Activated naive CD4-positive, alpha-beta T cell treated with anti-CD3 and anti-CD28 coated beads, Interleukin-2, amount 10 ng/mL, durations not matched to agents 7 days and 5 days (primary cell): Measurements from ENCODE around the gene KIF26A.

Source experiments
- CTCF ChIA-PET: fragments of 350-600 bp; sonication (Branson Sonifier 250); formaldehyde crosslinking; loops from one replicate; lab custom pipeline; 2021; ENCODE audit warnings: antibody characterized with exemption; lab: Charles Lee
- DNase-seq: peaks from one replicate; pipeline ENCODE4 v3.0.0-alpha.2; 2020
- H3K27ac Mint-ChIP-seq: one replicate; pipeline ENCODE4 v1.8.0; 2021; ENCODE audit warnings: mild to moderate bottlenecking, moderate library complexity, mixed read lengths
- H3K27me3 Mint-ChIP-seq: one replicate; pipeline ENCODE4 v1.8.0; 2021; ENCODE audit warnings: mild to moderate bottlenecking, mixed read lengths
- H3K36me3 Mint-ChIP-seq: one replicate; pipeline ENCODE4 v1.8.0; 2021; ENCODE audit warnings: mixed read lengths
- H3K4me1 Mint-ChIP-seq: one replicate; pipeline ENCODE4 v1.8.0; 2021; ENCODE audit warnings: mixed read lengths
- H3K4me3 Mint-ChIP-seq: one replicate; pipeline ENCODE4 v1.8.0; 2021; ENCODE audit warnings: mild to moderate bottlenecking, moderate library complexity, mixed read lengths
- H3K9me3 Mint-ChIP-seq: one replicate; pipeline ENCODE4 v1.8.0; 2021; ENCODE audit warnings: mixed read lengths

KIF26A gene

DNA sequence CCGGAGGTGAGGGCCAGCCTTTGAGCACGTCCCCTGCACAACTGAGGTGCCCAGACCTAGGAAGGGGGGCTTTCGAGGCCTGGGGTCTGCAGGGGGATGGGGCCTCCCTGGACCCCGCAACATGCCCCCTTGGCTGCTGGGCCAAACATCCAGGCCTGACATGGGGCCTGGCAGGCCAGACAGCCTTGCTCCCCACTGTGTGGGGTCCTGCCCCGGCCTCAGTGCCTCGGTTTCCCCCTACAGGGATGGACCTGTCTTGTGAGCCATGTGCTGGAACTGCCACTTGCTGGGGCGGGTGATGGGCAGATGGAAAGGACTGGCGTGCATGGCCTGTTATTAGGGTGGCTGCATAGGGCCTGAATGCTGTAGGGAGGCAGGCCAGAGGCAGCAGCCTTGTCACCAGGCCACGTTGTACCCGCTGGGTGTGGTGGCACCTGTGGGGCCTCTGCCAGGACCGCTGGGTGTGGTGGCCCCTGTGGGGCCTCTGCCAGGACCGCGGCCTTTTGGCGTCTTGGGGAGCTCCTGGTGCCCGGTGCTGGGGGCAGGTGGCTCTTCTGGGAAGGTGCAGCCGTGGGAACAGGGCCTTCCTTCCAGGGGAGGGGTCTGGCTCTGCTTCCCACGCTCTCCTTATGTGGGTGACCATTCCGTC lies 32.4 kb upstream of the KIF26A start:
- no peaks in the 10 kb centered on the region for H3K27me3 Mint-ChIP-seq
- no peak overlapping the region for H3K4me3 Mint-ChIP-seq
- no peaks in the 10 kb centered on the region for H3K36me3 Mint-ChIP-seq
- no peaks in the 10 kb centered on the region for H3K4me1 Mint-ChIP-seq
- no peak overlapping the region for H3K27ac Mint-ChIP-seq
- CTCF ChIA-PET: no interaction called here
- no peaks in the 10 kb centered on the region for H3K9me3 Mint-ChIP-seq
- DNase-seq: peak; percentile 17

DNA sequence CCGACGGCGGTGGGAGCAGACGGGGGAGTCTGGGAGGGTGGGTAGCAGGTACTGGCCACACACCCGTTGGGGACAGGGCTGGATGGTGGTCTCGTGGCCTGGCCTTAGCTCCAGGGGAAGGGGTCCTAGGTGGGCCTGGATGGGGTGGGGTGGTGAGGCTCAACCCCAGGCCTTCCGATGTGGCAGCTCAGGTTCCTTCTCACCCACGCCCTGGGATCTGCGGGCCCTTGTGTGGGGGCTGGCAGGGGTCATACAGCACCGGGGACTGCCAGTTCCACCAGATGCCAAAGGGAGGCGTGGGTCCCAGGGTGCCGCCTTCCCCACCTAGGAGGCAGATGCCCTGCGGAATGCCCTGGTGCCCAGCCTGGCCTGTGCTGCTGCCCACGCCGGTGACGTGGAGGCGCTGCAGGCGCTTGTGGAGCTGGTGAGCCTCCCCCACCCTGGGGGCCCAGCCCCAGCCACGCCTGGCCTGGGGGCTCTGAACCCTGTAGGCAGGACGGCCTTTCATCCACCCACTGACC lies 31.9 kb upstream of the KIF26A start:
- no peak overlapping the region for H3K27ac Mint-ChIP-seq
- H3K27me3 Mint-ChIP-seq: no peaks in the 10 kb centered on the region
- no peaks in the 10 kb centered on the region for H3K4me1 Mint-ChIP-seq
- DNase-seq: peak; percentile 14
- CTCF ChIA-PET: no interaction called here
- no peak overlapping the region for H3K4me3 Mint-ChIP-seq
- no peaks in the 10 kb centered on the region for H3K36me3 Mint-ChIP-seq
- H3K9me3 Mint-ChIP-seq: no peaks in the 10 kb centered on the region

DNA sequence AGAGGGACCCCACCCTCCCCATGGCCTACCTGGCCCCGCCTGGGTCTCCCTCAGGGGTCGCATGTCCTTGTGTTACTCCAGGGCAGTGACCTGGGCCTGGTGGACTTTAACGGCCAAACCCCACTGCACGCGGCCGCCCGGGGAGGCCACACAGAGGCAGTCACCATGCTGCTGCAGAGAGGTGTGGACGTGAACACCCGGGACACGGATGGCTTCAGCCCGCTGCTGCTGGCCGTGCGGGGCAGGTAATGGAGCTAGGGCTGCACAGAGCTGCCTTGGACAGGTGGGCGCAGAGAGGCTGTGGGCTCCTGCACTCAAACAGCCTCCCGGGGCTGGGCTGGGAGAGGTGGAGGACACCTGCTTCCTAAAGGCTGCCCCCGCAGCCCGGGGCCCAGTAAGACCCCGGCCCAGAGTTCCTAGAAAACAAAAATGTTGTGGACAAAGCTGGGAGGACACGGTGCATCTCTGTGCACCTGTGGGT lies 31.2 kb upstream of the KIF26A start:
- no peak overlapping the region for H3K4me3 Mint-ChIP-seq
- DNase-seq: no peak
- no peaks in the 10 kb centered on the region for H3K9me3 Mint-ChIP-seq
- H3K27me3 Mint-ChIP-seq: no peaks in the 10 kb centered on the region
- no peak overlapping the region for H3K27ac Mint-ChIP-seq
- no peaks in the 10 kb centered on the region for H3K4me1 Mint-ChIP-seq
- CTCF ChIA-PET: no interaction called here
- no peaks in the 10 kb centered on the region for H3K36me3 Mint-ChIP-seq

DNA sequence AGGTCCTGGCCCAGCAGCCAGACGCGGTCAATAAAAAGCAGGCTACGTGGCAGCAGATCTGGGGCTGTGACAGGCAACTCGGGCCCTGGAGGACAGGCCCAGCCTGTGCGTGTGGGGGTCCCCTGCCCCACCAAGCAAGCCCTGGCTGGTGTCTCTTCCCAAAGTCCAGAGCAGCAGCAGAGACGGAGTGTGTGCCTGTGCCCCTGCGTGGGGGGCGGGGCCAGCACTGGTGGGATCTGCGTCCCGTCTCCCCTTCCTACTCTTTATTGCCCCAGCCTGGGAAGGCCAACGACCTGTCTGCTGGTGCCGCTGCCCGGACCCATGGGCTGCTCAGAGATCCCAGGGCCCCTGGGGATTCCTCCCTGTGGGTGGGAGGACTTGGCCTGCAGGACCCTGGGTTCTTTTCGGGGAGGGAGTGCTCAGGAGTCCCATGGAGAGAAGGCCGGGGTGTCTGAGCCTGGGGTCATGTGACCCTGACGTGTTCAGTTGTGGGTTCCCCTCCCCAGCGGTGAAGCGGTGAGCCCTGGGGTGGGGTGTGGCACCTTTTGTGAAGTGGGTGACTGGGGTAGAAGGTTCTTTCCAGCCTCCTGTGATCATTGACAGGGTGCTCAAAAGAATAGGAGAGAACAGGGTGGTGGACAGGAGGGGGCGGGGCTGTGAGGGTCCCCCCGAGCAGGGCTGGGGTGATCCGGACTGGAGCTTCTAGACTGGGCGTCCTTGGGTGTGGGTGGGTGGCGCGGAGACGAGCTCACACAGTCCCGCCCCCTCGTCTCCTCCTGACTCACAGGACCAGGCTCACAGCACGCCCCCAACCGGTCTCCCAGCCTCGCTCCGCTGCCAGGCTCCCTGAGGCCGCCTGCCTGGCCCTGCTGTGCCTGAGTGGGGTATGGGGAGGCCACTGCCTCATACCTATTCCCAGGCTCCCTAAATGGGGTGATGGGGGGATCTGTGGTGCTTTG lies 30.5 kb upstream of the KIF26A start:
- Mint-ChIP-seq H3K4me1 (no peaks in the 10 kb centered on the region), H3K4me3 (no peak overlapping the region), H3K27ac (no peak overlapping the region), H3K9me3 (no peaks in the 10 kb centered on the region), H3K27me3 (no peaks in the 10 kb centered on the region), H3K36me3 (no peaks in the 10 kb centered on the region)
- CTCF ChIA-PET: interaction anchor here (1.4 kb wide), 1 partner anchor 30 kb away, joined by 3 read pairs; no protein-coding TSS in a partner anchor
- DNase-seq: peak; percentile 14

DNA sequence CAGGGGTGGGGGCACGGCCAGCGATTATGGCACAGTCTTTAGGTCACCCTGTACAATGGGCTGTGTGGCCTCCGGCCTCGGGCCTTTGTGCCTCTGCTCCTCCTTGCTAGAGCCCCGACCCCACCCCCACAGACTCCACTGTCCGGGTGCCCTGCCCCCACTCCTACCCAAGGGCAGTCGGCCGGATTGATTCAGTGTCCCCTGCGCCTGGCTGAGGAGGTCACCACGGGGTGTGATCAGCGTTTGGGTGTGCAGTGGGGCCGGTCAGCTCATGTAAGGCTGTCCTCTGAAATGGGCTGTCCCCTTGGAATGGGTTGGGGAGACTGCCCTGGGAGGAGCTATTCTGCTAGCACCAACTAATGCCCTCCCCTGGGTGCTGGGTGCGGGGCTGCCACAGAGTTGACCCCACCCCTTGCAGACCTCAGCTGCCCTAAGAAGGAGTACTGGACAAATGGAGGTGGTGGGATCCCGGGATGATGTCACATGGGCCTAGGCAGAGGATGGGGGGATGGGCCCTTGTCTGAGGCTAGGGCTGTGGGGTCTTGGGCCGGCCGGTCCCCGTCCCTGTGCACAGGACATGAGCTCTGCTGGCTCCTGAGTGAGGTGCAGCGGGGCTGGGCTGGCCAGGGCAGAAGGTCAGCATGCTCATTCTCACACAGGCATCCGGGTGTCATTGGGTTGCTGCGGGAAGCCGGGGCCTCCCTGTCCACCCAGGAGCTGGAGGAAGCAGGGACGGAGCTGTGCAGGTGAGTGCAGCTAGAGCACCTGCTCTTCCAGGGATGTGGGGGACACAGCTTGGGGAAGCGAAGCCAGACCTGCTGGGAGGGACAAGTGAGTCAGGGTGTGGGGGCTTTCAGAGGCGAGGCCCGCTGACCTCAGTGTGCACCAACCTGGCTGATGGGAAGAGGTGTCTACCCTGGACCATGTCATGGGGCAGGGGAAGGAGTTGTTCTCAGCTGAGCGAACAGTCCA lies 29.5 kb upstream of the KIF26A start:
- H3K9me3 Mint-ChIP-seq: no peaks in the 10 kb centered on the region
- peak overlapping the region; percentile 55 for H3K27ac Mint-ChIP-seq
- no peak overlapping the region for H3K4me3 Mint-ChIP-seq
- H3K27me3 Mint-ChIP-seq: no peaks in the 10 kb centered on the region
- CTCF ChIA-PET: interaction anchor here (1.4 kb wide), 1 partner anchor 31 kb away, joined by 3 read pairs; no protein-coding TSS in a partner anchor
- H3K36me3 Mint-ChIP-seq: no peaks in the 10 kb centered on the region
- H3K4me1 Mint-ChIP-seq: no peaks in the 10 kb centered on the region
- peak; percentile 12 for DNase-seq

DNA sequence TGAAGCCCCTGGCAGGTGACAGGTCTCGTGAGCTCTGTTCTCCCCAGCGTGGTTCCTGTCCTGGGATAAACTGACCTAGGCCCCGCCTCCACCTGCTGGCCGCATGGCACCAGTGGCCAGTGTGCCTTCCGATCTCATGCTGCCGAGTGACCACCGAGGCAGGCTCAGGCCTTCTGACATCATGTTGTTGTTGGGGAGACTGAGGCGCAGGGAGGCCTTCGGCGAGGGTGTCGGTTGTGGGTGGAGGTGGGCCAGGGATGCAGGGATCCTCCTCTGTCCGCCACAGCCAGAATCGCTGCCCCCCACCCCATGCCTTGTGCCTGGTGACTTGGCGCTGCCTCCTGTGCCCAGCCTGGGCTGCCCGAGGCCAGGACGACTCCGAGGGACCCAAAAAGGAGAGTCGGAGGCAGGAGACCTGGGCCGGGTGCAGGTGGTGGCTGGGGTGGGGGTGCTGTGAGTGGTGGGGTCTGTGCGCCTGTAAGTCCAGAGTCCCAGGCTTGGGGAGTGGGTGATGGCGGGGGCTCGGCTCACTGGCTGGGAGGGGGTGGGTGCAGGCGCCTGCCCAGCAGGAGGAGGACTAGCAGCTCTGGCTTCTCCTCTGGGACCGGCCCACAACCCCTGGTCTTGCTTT lies 28.5 kb upstream of the KIF26A start:
- Mint-ChIP-seq H3K4me1 (no peaks in the 10 kb centered on the region), H3K27me3 (peaks cover 9% of the 10 kb centered on the region), H3K27ac (no peak overlapping the region), H3K4me3 (no peak overlapping the region), H3K36me3 (no peaks in the 10 kb centered on the region), H3K9me3 (no peaks in the 10 kb centered on the region)
- DNase-seq: peak; percentile 17
- CTCF ChIA-PET: interaction anchor here (1.4 kb wide), 1 partner anchor 32 kb away, joined by 3 read pairs; no protein-coding TSS in a partner anchor

DNA sequence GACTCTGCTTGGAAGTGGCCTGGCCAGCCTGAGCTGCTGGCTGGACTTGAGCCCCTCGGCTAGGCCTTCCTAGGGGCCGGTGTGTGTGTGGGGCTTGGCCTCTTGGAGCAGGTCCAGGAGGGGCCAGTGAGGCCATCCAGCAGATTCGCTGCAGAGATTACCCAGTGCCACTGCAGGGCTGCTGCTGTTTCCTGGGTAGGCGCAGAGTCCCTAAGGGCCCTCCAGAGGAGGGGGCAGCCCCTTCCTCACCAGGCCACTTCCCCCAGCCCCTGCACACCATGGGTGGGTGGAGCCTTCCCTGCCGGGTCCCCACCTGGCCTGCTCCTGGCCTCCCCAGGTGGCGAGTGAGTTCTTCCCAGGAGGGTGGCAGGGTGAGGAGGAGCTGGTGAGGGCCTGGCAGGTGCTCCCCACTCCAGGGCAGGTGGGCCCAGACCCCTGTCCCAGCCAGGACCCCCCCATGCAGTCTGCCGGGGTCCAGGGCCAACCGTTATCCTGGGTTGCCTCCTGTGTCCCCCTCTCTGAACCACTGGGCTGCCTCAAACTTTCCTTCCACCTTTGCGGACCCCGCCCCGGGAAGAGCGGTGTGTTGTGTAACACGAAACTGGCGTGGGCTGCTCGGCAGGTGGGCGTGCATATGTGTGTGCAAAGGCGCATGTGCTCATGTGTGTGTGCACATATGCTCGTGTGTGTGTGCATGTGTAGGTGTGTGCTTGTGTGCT lies 27.7 kb upstream of the KIF26A start:
- H3K36me3 Mint-ChIP-seq: no peaks in the 10 kb centered on the region
- peaks cover 17% of the 10 kb centered on the region for H3K27me3 Mint-ChIP-seq
- H3K9me3 Mint-ChIP-seq: no peaks in the 10 kb centered on the region
- H3K4me1 Mint-ChIP-seq: no peaks in the 10 kb centered on the region
- no peak overlapping the region for H3K27ac Mint-ChIP-seq
- no peak overlapping the region for H3K4me3 Mint-ChIP-seq
- CTCF ChIA-PET: no interaction called here
- DNase-seq: peak; percentile 19

DNA sequence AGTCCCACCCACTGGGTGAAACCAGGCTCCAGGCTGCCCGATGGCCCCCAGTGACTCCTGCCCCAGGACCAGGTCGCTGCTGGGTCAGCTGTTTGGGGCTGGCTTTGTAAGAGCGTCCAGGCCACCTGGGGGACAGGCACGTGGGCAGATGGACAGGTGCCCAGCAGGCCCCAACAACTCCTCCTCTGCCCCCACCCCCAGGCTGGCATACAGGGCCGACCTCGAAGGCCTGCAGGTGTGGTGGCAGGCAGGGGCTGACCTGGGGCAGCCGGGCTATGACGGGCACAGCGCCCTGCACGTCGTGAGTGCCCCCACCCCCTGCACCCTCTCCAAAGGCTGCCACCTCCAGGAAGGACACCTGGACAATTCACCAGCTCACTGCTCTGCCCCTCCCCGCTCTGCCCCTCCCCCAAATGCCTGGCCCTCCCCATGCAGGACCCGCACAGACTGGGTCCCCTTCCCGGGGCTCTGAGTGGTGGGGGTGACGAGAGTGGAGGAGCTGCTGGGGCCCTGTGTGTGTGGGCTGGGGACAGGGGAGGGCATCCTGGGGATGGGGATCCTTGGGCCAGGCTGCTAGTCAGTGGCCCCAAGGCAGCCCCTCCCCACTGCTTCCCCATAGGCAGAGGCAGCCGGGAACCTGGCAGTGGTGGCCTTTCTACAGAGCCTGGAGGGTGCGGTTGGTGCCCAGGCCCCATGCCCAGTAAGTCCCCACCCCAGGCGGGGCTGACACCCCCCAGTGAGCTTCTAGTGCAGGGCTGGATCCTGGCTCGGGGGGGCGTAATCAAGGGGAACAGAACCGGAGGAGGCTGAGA lies 26.9 kb upstream of the KIF26A start:
- peak; percentile 19 for DNase-seq
- CTCF ChIA-PET: no interaction called here
- Mint-ChIP-seq H3K9me3 (no peaks in the 10 kb centered on the region), H3K27ac (no peak overlapping the region), H3K4me1 (peaks cover 2% of the 10 kb centered on the region), H3K36me3 (no peaks in the 10 kb centered on the region), H3K4me3 (no peak overlapping the region), H3K27me3 (peaks cover 26% of the 10 kb centered on the region)

DNA sequence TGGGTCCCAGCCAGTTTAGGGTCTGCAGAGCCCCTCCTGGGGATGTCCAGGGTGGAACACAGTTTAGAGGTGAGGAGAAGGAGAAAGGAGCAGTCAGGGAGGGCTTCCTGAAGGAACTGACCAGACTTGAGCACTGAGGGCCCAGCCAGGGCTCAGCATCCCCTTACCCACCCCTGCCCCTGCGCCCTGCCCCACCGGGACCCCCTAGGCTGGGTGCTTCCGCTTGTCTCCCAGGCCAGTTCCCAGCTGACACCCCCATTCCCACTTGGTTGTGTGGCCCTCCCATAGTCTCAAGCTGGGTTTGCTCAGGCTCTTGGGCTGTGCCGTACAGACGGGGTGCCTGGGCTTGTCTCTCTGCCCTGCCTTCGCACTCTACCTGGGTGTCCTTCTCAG lies 26.3 kb upstream of the KIF26A start:
- H3K4me1 Mint-ChIP-seq: peaks cover 2% of the 10 kb centered on the region
- H3K27me3 Mint-ChIP-seq: peaks cover 28% of the 10 kb centered on the region
- H3K27ac Mint-ChIP-seq: no peak overlapping the region
- H3K4me3 Mint-ChIP-seq: no peak overlapping the region
- H3K9me3 Mint-ChIP-seq: no peaks in the 10 kb centered on the region
- peak; percentile 17 for DNase-seq
- H3K36me3 Mint-ChIP-seq: no peaks in the 10 kb centered on the region
- CTCF ChIA-PET: no interaction called here

DNA sequence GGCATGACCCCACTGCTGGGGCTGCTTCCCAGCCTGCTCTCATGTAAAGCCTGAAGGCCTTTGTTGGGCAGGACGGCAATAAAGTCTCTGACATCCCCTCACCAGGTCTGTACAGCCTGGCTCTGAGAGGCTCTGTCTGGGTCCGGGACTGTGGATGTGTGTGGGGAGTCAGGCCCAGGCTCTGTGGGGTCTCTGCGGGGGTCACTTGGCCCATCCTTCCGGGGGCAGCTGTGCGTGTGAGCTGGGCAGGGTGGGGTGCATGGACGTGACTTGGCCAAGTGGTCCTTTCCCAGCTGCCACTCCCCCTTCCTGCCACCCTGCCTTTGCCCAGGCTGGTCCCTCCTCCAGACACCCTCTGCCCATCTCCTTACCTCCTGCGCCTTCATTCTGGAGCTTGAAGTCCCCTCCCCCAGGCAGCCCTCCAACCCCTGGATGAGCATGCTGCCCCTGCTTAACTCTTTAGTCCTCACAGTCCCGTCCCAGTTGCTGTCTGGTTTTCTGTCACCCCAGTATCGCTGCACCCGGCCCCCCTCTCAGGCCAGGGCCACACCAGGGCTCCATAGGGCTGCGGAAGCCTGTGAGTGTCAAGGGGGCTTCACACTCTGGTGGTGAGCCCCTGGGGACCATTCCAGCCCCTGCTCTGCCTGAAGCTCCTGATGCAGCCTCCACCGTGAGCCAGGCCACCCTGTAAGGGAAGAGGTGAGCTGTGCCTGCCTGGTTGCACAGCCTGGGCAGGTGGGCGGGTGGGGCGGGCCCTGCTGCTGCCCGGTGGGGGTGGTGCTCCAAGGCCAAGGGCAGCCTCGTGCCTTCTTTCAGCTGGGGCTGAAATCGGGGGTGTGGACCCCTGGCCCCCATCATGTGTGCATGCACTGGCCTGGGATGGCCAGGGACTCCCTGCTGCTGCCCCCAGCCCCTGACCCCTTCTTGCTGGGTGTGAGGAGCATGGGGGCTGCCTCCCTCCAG lies 25.5 kb upstream of the KIF26A start:
- H3K27me3 Mint-ChIP-seq: peaks cover 34% of the 10 kb centered on the region
- CTCF ChIA-PET: no interaction called here
- no peak overlapping the region for H3K27ac Mint-ChIP-seq
- H3K4me3 Mint-ChIP-seq: no peak overlapping the region
- no peaks in the 10 kb centered on the region for H3K36me3 Mint-ChIP-seq
- peaks cover 2% of the 10 kb centered on the region for H3K4me1 Mint-ChIP-seq
- no peaks in the 10 kb centered on the region for H3K9me3 Mint-ChIP-seq
- no peak for DNase-seq

DNA sequence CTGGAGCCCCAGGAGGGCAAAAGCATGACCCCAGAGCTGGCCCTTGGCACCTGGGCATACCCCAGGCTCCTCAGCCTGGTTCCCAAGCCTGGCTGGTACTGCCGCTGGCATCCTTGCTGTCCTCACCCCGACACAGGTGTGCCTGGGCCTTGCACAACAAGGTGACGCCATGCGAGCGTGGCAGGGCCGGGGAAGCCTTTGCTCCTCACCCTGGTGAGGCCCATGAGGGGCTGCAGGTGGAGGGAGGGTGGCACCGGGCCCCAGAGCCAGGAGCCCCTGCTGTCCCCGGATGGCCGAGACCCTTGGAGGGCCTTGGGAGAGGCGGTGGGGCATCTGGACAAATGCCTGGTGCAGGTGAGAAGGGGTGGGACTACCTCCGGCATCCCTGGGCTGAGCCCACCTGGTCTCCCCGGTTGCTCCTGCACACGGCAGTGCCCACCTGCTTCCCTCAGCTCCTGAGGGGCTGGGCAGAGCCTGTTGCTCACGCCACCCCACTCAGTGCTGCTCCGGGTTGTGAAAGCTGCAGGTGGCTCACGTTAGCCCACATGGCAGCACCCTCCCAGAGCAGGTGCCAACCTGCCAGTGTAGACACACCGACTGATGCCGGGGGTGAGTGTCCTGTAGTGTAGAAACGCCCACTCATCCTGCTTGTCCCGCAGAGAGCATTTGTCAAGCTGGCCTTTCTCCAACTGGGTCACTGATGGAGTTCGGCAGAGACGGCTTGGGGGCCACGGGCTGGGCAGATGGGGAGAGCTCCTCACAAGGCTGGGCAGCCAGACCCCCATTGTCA lies 24.6 kb upstream of the KIF26A start:
- peak; percentile 18 for DNase-seq
- Mint-ChIP-seq H3K36me3 (no peaks in the 10 kb centered on the region), H3K4me1 (peaks cover 2% of the 10 kb centered on the region), H3K4me3 (no peak overlapping the region), H3K27ac (no peak overlapping the region), H3K27me3 (peaks cover 44% of the 10 kb centered on the region), H3K9me3 (no peaks in the 10 kb centered on the region)
- CTCF ChIA-PET: no interaction called here
